Thyroid gland (tissue), 4 donors: ENCODE measurements around the gene GALNT2. TPM values are rescaled to one million over a fixed set of nuclear protein-coding genes. Genes with fewer than 3 reads are reported as not detected.

Experiments
- DNase-seq, 2 donors: peaks; one replicate each; pipeline ENCODE4 v3.0.0-alpha.2; 2019
- H3K27ac ChIP-seq, 3 donors: fragments of 200-600 bp; sonication (generic); 1 replicate in 2 of 3; 2 replicates in 1 of 3; pipeline ENCODE4 v1.5.1; 2016 to 2019; ENCODE audit warnings: mild to moderate bottlenecking in 1 of 3, moderate library complexity in 1 of 3
- H3K27me3 ChIP-seq: fragments of 200-600 bp; sonication (generic); one replicate; pipeline ENCODE4 v1.5.1; 2019
- H3K36me3 ChIP-seq, 2 donors: fragments of 200-600 bp; sonication (generic); one replicate each; pipeline ENCODE4 v1.5.1; 2016 to 2019
- H3K4me1 ChIP-seq, 2 donors: fragments of 200-600 bp; sonication (generic); one replicate each; pipeline ENCODE4 v1.5.1; 2017 to 2019
- H3K4me3 ChIP-seq, 3 donors: fragments of 200-600 bp; sonication (generic); replicated peaks in 1 of 3; 1 replicate in 2 of 3; 2 replicates in 1 of 3; pipeline ENCODE4 v1.5.1; 2016; ENCODE audit warnings: mild to moderate bottlenecking in 1 of 3
- H3K9me3 ChIP-seq: fragments of 200-600 bp; sonication (generic); one replicate; pipeline ENCODE4 v1.5.1; 2017
- CTCF ChIP-seq, 6 experiments: fragments of 200-600 bp in 3 of 6; fragments of 450-650 bp in 3 of 6; sonication (generic) in 3 of 6; IDR thresholded peaks; one replicate each; pipeline ENCODE4 v1.5.1; 2016 to 2019; ENCODE audit warnings: antibody characterized with exemption in 6 of 6, mild to moderate bottlenecking in 2 of 6, inconsistent platforms in 1 of 6, moderate library complexity in 1 of 6
- POLR2A ChIP-seq, 2 donors: fragments of 450-650 bp; IDR thresholded peaks; one replicate each; pipeline ENCODE4 v1.6.1; 2017; ENCODE audit warnings: antibody characterized with exemption in 2 of 2, mild to moderate bottlenecking in 2 of 2, moderate library complexity in 1 of 2
- WGBS, 2 donors: methylation state at CpG; one replicate each; pipeline ENCODE4 v1.1.5; 2017; 5-methylcytosine and 5-hydroxymethylcytosine counted together
- intact Hi-C: fragments of 100-400 bp; cut with DNase I; formaldehyde crosslinking; loops from one replicate; pipeline ENCODE4 v1.15.1; 2023
- total RNA-seq, 4 donors: library from RNA; depleted of rRNA; stranded (reverse); fragments of >200 nt; gene quantifications; one replicate each; pipeline ENCODE4 v1.2.3, GENCODE V29; 2016

Gene GALNT2
- total RNA-seq, 4 donors from 2014 or later = 26.2 to 48.9 (median 42.3) TPM

- WGBS, 2 donors = 94% methylated on average over 7 of the region's 7 CpGs
- intact Hi-C loops = no loop called here
These were observed 168.8 kb downstream of the GALNT2 start for GRCh38 chr1:230235876-230236275.

GRCh38 chr1:230236301-230237008 is 169.4 kb downstream of the GALNT2 start:
- Histone ChIP-seq H3K9me3 (no peaks in the 10 kb centered on the region), H3K36me3 (peaks cover 0 to 3% of the 10 kb centered on the region in 2 donors), H3K4me3 (no peak overlapping the region), H3K4me1 (peaks cover 7 to 8% of the 10 kb centered on the region in 2 donors), H3K27me3 (no peaks in the 10 kb centered on the region), H3K27ac (no peak overlapping the region)
- DNase-seq = no peak
- WGBS, 2 donors = 89 to 90% methylated on average over 11 of the region's 11 CpGs
- TF ChIP-seq CTCF (IDR thresholded peaks at IDR 0.05) (no peak), POLR2A (IDR thresholded peaks at IDR 0.05) (no peak)
- intact Hi-C loops = no loop called here

More at GRCh38 chr1:230235876-230236275, 168.8 kb downstream of the GALNT2 start:
- H3K4me3 ChIP-seq = no peak overlapping the region
- H3K27me3 ChIP-seq = no peaks in the 10 kb centered on the region
- H3K9me3 ChIP-seq = no peaks in the 10 kb centered on the region
- TF ChIP-seq POLR2A (IDR thresholded peaks at IDR 0.05) (no peak), CTCF (IDR thresholded peaks at IDR 0.05) (no peak)
- peaks cover 11 to 14% of the 10 kb centered on the region in 2 donors for H3K4me1 ChIP-seq
- no peak overlapping the region for H3K27ac ChIP-seq
- peaks cover 0 to 3% of the 10 kb centered on the region in 2 donors for H3K36me3 ChIP-seq
- no peak for DNase-seq

- Histone ChIP-seq H3K4me1 (peaks cover 1 to 6% of the 10 kb centered on the region in 2 donors), H3K4me3 (no peak overlapping the region), H3K27ac (no peak overlapping the region), H3K36me3 (peaks cover 0 to 3% of the 10 kb centered on the region in 2 donors), H3K9me3 (no peaks in the 10 kb centered on the region), H3K27me3 (no peaks in the 10 kb centered on the region)
- WGBS, 2 donors = 78 to 80% methylated on average over 3 of the region's 3 CpGs
- no peak for TF ChIP-seq POLR2A (IDR thresholded peaks at IDR 0.05)
- no peak for TF ChIP-seq CTCF (IDR thresholded peaks at IDR 0.05)
- intact Hi-C loops = no loop called here
- DNase-seq = no peak
These were observed 170.0 kb downstream of the GALNT2 start for GRCh38 chr1:230237009-230237370.

- peaks cover 0 to 3% of the 10 kb centered on the region in 2 donors for H3K36me3 ChIP-seq
- TF ChIP-seq CTCF (IDR thresholded peaks at IDR 0.05) = no peak
- no peak for TF ChIP-seq POLR2A (IDR thresholded peaks at IDR 0.05)
- H3K27ac ChIP-seq = no peak overlapping the region
- H3K27me3 ChIP-seq = no peaks in the 10 kb centered on the region
- no peak for DNase-seq
- H3K4me3 ChIP-seq = no peak overlapping the region
- H3K9me3 ChIP-seq = no peaks in the 10 kb centered on the region
- intact Hi-C loops = no loop called here
- 96 to 97% methylated on average over 5 of the region's 5 CpGs for WGBS, 2 donors
- H3K4me1 ChIP-seq = no peaks in the 10 kb centered on the region
These were observed 170.8 kb downstream of the GALNT2 start for GRCh38 chr1:230237805-230238204.

GRCh38 chr1:230240446-230241086 is 173.5 kb downstream of the GALNT2 start:
- H3K4me1 ChIP-seq = no peaks in the 10 kb centered on the region
- no peak overlapping the region for H3K27ac ChIP-seq
- 96 to 99% methylated on average over 5 of the region's 5 CpGs for WGBS, 2 donors
- H3K27me3 ChIP-seq = no peaks in the 10 kb centered on the region
- no peak overlapping the region for H3K4me3 ChIP-seq
- intact Hi-C loops = no loop called here
- TF ChIP-seq CTCF (IDR thresholded peaks at IDR 0.05) (no peak), POLR2A (IDR thresholded peaks at IDR 0.05) (no peak)
- peaks cover 0 to 3% of the 10 kb centered on the region in 2 donors for H3K36me3 ChIP-seq
- no peaks in the 10 kb centered on the region for H3K9me3 ChIP-seq
- no peak for DNase-seq
